Hematopoietic multipotent progenitor cell treated with erythropoietin and hydrocortisone succinate and interleukin-3 and kit ligand, for 8 days (in vitro differentiated cells): Measurements from ENCODE around the gene RAB5IF.
"Not testable (repeated sequence)": the region's sequence is repeated elsewhere in the genome, so short reads cannot be mapped to it uniquely, and the experiment has no call there.

ENCODE experiments used
- DNase-seq: peaks from one replicate; pipeline ENCODE4 v3.0.0-alpha.2; 2015

Gene RAB5IF

DNA sequence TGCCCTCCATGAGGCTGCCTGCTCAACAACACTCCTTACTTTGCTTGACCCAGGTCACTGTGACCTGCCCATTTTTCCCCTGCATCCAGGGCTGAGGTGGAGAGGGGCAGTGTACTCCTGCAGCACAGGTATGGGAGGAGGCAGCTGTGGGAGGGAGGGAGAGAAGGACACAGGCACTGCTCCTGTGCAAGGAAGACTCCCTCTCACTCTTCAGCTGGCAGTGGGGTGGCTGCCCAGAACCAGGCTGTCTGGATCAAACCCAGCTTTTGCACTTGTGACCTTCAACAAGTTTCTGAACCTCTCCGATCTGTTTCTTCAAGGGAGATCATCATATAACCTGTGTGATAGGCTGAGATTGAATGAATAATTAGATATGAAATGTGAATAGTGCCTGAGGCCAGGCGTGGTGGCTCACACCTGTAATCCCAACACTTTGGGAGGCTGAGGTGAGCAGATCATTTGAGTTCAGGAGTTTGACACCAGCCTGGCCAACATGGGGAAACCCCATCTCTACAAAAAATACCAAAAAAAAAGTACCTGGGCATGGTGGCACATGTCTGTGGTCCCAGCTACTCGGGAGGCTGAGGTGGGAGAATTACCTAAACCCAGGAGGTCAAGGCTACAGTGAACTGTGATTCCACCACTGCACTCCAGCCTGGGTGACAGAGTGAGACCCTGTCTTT lies 18.1 kb upstream of the RAB5IF start:
- DNase-seq = no peak

DNA sequence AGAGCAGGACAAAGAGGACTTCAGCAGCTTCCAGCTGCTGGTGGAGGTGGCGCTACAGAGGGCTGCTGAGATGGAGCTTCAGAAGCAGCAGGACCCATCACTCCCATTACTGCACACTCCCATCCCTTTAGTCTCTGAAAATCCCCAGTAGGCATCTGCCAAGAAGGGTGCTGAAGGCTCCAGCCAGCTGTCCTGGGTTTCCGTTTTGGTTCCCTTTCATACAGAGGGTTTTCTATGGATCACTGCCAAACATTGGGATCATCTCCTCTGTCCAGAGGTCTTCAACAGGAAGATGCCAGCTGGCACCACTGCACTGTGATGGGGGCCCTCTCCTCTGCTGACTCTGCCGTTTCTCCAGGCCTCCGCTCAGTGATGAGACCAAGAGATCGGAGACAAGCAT lies 14.3 kb upstream of the RAB5IF start:
- DNase-seq = no peak

DNA sequence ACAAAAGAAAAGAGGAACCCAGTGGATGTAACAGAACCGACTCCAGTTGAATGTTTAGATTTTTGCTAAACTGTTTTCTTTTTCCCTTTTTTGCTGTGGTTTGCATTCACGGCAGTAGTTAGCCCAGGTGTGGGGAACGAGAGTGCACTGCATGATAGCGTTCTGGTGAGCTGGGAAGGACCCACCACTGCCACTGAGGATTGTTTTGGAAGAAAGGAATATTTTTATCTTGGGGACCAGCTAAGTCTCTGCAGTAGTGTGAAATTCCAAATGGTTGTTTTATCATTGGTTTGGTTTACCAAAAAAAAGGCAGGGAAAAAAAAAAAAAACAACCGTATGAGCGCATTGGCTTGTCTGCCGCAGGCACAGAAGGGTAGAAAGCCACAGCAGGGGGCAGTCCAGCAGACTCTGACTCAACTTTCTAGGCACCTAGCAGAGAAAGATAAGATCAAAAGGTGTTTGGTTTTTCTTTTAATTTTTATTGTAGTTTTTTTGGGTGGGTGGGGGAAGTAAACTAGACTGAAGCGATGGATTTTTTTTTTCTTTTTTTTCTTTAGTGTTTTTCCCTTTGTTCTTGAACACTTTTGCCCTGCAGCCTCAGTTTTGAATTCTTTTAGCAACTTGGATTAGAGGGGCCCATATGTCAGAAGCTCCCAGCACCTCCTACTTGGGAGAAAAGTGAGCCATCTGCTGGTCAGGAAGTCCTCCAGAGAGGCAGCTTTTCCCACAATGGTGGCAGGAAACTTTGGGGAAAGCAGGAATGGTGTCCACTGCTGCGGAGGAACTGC lies 13.5 kb upstream of the RAB5IF start:
- DNase-seq = no peak

DNA sequence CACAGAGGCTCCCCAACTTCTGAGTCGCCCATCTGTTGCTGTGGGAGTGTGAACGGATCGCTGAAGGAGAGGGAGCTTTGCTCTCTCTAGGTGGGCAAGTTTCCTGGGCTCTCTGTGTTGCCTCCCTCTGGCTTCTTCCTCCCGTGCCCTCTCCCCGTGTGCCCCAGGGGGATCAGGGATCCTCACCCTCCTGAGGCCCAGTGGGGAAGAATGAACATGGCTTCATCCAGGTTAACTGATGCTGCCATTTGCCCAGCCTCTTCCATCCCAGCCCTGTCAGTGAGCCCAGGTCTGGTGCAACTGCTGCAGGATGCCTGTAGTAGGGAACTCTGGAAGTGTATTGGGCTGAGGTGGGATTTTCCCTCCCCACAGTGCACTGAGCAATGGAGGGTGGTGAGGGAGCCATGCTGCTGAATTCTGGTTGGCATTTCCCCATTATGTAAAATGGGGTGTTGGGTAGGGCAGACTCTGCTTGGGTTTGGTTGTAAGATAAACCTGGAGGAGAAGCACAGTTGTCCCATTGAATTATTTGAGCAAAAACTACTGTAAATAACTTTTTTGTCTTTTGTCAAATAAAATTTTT lies 12.1 kb upstream of the RAB5IF start:
- no peak for DNase-seq

DNA sequence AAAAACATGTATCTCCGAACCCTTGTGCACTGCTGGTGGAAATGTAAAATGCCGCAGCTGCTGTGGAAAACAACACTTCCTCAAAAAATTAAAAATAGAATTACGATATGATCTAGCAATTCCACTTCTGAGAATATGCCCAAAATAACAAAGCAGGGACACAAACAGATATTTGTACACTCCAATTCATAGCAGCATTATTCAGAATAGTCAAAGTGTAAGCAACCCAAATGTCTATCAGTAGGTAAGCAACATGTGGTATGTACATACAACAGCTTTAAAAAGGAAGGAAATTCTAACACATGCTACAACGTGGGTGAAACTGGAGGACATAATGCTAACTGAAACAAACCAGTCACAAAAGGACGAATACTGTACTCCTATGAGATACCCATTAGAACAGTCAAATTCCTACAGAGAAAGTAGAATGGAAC lies 5.7 kb upstream of the RAB5IF start:
- no peak for DNase-seq

DNA sequence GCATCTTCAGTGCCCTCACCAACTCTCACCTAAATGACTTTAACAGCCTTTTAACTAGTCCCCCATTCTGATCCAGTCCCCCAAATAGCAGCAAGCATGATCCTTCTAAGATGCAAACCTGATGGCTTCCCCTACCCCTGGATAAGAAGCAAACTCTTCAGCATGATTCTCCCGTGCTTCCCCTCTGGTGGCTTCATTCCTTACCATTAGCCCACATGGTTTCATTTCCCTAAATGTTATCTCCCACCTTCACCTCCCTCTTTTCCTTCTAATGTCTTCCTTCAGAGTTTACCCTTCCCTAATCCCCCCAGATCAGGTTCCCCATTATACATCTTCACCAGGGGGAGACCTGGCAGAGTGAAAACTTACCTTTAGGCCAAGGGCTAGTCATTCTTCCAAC lies 4.0 kb upstream of the RAB5IF start:
- no peak for DNase-seq

DNA sequence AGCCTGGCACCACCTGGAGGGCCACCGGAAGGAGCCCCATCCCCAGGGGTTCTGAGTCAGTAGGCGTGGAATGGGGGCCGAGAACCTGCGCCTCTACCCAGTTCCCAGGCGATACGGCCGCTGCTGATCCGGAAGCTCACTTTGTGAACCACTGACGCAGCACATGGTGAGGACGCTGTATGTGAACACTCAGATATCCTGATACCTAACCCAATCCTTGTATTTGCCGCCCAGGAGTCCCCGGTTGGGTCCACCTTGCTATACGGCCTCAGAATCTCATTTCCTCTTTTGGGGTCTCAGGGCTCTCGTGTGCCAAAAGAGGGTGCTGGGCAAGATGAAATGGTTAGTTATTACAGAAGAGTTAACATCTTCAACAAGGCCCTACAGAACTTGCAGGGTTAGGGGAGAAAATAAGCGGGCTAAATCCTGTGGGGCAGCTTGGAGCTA lies 604 bp upstream of the RAB5IF start:
- DNase-seq = peak; percentile 74

DNA sequence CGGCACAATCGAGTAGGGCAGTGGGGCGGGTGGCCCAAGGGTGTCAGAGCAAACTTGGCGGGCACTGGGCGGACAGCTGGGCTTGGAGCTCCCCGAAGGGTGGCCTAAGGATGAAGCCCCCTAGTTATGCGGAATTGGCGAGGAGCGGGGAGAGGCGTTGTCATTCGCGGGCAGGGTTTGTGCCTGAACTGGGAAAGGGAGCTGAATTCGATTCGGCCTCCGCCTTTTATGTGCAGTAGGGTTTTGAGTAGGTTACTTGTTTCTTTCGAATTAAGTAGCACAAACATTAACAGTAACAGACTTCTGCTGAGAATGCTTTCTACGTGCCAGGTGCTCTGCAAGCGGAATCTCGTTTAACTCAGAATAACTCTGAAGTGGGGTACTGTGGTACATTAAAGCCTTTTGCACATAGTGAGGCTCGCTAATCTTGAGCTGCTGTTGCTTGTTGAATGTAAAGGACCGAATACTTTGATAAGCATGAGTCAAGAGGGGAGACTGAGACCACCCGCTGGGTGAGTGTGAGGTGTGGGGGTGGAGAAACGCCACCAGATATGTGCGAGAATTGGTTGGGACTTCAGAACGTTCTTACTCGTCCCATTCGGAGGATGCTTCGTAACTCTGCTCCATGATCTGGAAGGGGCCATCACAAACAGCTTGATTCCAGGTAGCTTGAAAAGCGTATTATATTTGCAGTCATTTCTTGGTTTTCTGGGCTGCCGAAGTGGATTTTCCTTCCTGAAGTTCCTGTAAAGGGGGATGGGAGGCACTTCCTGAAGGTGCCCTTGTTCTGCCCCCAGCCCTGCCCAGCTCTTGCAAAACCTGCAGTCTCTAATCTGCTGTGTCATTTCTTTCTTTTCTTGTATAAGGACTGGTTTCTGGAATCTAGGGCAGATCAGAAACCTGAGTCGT lies 833 bp downstream of the RAB5IF start:
- peak; percentile 43 for DNase-seq

DNA sequence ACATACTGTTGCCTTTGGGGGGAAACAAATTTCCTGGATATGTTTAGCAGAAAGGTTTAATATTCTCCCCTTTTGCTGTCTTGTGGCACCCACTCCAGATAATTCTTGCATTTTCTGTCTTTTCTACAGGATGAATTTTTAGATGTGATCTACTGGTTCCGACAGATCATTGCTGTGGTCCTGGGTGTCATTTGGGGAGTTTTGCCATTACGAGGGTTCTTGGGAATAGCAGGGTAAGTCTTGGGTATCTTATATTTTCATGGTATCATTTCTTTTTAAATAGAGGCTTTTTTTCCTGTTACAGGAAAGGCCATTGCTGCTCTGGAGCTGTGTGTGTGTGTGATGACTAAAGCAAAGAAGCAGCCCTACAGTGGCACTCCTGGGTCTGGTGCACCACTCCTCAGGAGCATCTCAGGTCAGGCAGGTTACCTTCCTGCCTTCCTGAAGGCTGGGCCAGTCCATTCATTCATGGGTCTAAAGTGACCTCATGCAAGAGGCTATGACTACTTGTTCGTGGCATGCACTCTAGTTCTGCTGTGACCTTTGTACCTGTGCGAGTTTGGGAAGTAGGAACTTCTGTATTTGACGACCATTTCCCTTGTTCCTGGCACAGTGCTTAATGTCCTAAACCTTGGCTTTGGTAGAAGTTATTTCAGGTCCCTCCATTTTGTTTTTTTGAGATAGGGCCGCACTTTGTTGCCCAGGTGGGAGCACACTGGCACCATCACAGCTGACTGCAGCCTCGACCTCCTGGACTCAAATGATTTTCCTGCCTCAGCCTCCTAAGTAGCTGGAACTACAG lies 2.2 kb downstream of the RAB5IF start:
- no peak for DNase-seq

DNA sequence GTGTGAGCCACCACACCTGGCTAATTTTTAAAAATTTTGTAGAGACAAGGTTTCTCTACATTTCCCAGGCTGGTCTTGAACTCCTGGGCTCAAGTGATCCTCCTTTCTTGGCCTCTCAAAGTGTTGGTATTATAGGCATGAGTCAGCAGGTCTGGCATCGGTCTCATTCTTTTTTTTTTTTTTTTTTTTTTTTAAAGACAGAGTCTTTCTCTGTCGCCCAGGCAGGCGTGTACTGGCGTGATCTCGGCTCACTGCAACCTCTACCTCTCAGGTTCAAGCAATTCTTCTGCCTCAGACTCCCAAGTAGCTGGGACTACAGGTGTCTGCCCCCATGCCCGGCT lies 2.8 kb downstream of the RAB5IF start:
- DNase-seq = not testable (repeated sequence)

DNA sequence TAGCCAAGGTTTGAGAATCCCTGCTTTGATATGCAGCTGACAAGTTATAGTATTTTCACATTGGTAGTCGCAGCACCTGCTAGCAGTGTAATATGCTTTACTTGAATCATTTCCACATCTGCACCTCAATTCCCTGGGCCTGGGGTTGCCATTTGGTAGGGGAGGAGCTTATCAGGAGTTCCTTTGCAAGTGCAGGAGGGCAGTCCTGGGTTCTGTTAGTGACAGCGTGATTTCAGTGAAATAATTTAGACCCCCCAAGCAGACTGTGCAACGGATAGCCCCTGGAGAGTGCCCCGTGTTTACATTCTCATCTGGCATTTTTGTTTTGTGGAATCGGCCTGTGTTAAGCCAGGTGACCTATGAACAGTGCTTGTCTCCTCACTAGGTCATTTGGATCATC lies 6.0 kb downstream of the RAB5IF start:
- no peak for DNase-seq

DNA sequence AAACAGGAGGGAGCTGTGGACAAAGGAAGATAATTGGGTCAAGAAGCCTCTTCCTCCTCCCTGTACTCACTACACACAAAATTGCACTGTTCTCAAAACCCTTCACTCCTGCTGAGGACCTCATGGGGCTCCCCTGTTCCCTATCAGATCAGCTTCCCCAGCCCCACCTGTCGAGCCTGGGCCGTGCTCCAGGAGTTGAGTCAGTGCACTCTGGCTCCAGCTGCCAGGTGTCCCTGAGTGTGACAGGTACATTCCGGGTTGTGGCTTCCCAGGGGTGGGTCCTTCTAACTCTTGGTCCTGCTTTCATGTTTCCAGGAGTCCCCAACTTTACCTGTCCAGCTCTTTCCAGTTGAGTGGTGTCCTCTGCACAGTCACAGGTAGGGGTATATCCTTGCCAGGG lies 8.4 kb downstream of the RAB5IF start:
- DNase-seq = no peak

DNA sequence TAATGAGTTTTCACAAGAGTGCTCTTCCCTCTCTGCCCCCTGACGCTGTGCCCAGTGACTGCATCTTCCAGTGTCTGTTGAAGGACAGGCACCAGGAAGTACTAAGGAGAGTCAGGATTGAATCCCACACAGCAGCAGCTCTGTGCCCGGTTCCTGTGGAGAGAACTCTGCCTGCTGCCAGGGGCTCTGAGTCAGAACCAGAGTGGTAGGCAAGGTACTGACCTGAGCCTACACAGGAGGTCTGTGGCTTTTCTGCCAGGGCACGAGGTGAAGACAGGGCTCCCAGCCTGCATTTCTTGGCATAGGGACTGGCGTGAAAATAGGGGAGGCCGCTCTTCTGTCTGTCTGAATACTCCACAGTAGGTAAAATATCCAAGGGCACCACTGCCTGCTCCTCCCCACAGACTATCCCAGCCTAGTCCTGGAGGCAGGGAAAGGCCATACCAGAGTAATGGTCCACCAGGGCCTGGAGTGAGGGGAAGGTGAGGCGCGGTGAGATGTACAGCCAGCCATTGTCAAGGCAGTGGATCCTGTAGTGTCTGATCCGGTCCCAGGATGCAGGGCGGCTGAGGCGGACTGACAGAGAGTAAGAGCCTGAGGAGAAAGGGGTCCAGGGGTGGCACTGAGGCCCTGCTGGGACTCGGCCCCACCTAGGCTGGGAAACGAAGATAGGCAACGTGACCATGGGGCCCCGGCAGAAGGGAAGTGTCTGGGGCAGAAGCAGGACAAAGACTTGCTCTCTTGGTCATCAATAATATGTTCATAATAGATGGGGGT lies 9.4 kb downstream of the RAB5IF start:
- no peak for DNase-seq

DNA sequence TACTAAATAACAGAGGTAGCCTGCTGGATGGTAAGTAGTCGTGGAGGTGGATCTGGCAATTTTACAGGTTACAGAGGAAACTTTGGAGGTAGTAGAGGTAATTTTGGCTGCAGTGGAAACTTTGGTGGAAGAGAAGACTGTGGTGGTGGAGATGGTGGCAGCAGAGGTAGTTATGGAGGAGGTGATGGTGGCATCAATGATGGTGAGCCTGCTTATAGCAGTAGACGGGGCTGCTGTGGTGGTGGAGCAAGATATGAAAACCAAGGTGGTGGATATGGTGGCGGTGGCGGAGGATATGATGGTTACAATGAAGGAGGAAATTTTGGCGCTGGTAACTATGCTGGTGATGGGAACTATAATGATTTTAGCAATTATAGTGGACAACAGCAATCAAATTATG lies 15.3 kb downstream of the RAB5IF start:
- no peak for DNase-seq

DNA sequence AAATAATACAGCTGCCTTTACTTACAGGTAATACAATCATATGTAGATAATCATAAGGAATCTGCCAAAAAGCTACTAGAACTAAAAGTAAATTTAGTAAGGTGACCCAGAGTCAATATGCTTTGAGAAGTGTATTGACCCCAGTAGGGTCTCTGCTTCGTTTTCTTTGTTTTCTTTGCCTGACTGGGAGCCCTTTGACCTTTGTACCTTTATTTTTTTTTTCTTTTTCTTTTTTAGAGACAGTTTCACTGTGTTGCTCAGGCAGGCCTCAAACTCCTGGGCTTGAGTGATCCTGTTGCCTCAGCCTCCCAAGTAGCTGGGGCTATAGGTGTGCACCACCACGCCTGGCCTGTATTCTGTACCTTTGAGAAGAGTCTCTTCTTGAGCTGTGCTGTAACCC lies 17.9 kb downstream of the RAB5IF start:
- DNase-seq = no peak

DNA sequence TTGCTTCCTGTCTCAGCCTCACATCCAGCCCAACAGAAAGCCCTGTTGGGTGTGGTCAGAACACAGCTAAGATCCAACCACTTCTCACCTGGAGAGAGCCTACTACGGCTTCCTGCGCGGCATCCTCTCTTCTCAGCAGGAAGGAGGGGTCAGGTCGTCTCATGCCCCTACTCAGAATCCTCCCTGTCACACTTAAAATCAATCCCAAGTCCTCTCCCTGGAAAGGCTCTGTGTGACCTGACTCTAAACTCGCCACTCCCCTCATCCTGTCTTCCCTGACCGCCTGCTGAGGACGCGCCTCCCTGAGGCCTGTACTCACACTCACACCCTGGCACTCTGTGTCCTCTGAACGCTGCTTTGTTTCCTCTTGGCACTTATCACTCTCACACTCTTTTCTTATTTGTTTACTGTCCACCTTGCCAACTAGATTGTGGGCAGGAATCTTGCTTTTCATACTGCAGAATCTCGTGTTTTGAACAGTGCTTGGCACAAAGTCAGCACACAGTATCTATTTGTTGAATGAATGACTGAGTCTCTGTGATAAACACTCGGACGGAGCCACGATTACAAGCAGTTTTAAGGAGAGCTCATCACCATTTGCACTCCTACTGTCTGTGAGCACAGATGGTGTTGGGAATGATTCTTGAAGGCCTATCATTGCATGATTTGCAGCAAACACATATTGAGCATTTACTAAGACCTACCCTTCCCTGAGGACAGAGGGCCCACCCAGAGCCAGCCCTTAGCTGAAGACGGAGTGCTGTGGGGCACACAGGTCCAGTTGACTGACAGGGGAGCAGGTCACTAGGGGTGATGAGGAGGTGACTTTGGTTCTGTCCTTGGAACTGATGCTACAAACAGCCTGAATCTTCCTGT lies 18.7 kb downstream of the RAB5IF start:
- DNase-seq = peak; percentile 92

DNA sequence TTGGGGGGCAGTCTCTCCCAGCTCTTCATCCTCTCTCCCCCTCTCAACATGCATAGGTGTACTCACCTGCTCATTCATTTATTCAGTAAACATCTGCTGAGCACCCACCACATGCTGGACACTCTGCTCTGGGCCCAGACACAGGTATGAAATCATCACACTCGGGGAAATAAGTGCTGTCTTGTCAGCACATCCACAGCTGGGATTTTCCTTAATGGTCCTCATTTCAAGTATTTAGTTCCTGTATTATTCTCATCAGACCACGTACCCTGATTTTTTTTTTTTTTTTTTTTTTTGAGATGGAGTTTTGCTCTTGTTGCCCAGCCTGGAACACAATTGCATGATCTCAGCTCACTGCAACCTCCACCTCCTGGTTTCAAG lies 19.4 kb downstream of the RAB5IF start:
- DNase-seq = no peak

DNA sequence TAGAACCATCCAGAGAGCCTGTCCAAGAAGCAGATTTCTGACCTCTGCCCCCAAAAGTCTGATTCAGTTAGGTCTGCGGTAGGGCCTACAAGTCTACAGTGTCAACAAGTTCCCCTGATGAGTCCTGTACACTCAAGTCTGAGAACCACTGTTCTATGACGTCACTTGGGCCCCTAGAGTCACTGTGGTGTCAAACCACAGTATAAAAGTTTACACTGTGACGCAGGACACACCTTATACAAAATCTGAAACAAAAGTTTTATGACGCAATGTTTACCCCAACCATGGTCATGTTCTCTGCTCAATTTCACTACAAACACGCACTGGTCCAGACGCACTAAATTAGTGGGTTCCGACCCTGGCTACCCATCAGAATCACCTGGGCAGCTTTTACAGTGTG lies 22.5 kb downstream of the RAB5IF start:
- DNase-seq = no peak

DNA sequence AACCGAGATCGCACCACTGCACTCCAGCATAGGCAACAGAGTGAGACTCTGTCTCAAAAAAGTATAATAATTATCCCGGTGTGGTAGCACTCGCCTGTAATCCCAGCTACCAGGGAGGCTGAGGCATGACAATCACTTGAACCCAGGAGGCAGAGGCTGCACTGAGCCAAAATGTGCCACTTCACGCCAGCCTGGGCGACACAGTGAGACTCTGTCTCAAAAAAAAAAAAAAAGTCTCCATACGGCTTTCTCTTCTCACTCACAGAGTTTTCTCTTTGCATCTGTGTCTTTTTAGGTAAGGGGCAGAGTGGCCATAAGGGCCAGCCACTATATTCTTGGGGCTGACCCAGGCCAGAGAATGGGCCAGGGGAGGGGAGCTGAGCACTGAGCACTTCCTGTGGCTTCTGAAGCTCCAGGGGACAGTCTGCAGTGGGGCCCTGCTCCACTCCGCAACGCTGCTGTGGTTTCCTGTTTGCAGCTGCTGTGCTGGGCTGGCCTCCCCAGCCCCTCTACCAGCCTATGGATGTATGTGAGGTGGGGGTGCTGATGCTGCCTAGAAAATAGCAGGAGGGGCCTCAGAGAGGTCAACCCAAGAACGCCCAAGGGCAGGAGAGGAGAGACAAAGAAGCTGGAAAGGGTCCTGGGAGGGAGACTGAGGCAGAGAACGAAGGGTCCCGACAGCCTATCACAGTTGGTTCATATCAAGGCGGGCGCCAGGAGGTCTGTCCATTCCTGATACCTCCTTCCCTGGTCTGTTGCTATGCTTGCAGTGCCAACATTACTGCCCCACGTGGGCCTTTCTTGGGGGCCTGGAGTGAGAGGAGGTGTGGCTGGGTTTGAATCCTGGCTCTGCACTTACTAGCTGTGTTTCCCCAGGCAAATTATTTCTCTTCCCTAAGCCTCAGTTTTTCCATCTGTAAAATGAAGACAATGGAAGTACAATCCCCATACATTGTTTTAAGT lies 24.4 kb downstream of the RAB5IF start:
- DNase-seq = no peak
